Measurements from ENCODE around the gene C19orf33. TPM values are rescaled to one million over a fixed set of nuclear protein-coding genes. Genes with fewer than 3 reads are reported as not detected.

The C19orf33 gene
- total RNA-seq, 2 experiments from 2014 or later, result not detected

- H3K36me3 Mint-ChIP-seq (ENCODE audit: low read depth), result peaks cover 5% of the 10 kb centered on the region
- no peak overlapping the region for H3K27ac Mint-ChIP-seq
- TF ChIP-seq CTCF (IDR thresholded peaks at IDR 0.05), result no peak
- H3K4me1 Mint-ChIP-seq (ENCODE audit: low read depth), result peaks cover 47% of the 10 kb centered on the region
- no peaks in the 10 kb centered on the region for H3K27me3 Mint-ChIP-seq
- intact Hi-C loops (cut with micrococcal nuclease), result loop anchor here (10.0 kb wide), 1 partner anchor 54 kb away; the partner anchor contains the start of gene SPINT2
- DNase-seq (no peak), ATAC-seq (no peak)
- POLR2A ChIA-PET, result interaction anchor here (1.2 to 2.7 kb wide), 2 partner anchors 54 to 66 kb away, joined by 3 to 13 read pairs; partner anchors contain the start of gene SPINT2
- no peaks in the 10 kb centered on the region for H3K9me3 Mint-ChIP-seq
- CTCF ChIA-PET, result interaction anchor here (0.9 to 4.5 kb wide), 6 partner anchors 12 to 85 kb away, joined by 3 to 18 read pairs (median 4); partner anchors contain the start of gene CATSPERG
- peak overlapping the region; percentile 84 for H3K4me3 Mint-ChIP-seq
Observed at GRCh38 chr19:38318660-38319059, 14.6 kb downstream of the C19orf33 start.

GRCh38 chr19:38319421-38320258, 15.6 kb downstream of the C19orf33 start, which contains the start of gene KCNK6:
Gene KCNK6, plus strand, starts transcription at chr19:38319845. Its CDS starts 106 bp downstream, at chr19:38319951.
- H3K27me3 Mint-ChIP-seq, result no peaks in the 10 kb centered on the region
- CTCF ChIA-PET, result interaction anchor here (1.1 to 4.5 kb wide), 5 partner anchors 15 to 105 kb away, joined by 3 to 18 read pairs (median 4); partner anchors contain the start of gene CATSPERG
- peaks cover 5% of the 10 kb centered on the region for H3K36me3 Mint-ChIP-seq (ENCODE audit: low read depth)
- H3K9me3 Mint-ChIP-seq, result no peaks in the 10 kb centered on the region
- ATAC-seq (peak; percentile 5), DNase-seq (peak; percentile 64)
- no peak for TF ChIP-seq CTCF (IDR thresholded peaks at IDR 0.05)
- H3K27ac Mint-ChIP-seq, result peak within 1 kb of the TSS; percentile 52
- POLR2A ChIA-PET, result interaction anchor here (0.7 to 2.7 kb wide), 3 partner anchors 9 to 67 kb away, joined by 3 to 13 read pairs (median 4); partner anchors contain the start of gene SPINT2
- intact Hi-C loops (cut with micrococcal nuclease), result loop anchor here (10.0 kb wide), 1 partner anchor 55 kb away; the partner anchor contains the start of gene SPINT2
- peaks cover 43% of the 10 kb centered on the region for H3K4me1 Mint-ChIP-seq (ENCODE audit: low read depth)
- H3K4me3 Mint-ChIP-seq, result peak within 1 kb of the TSS; percentile 84

- H3K27me3 Mint-ChIP-seq, result no peaks in the 10 kb centered on the region
- TF ChIP-seq CTCF (IDR thresholded peaks at IDR 0.05), result no peak
- intact Hi-C loops (cut with micrococcal nuclease), result no loop called here
- H3K27ac Mint-ChIP-seq, result no peak overlapping the region
- ChIA-PET CTCF (interaction anchor here (0.9 to 4.5 kb wide), 5 partner anchors 44 to 79 kb away, joined by 3 to 18 read pairs (median 4); partner anchors contain the start of gene PPP1R14A), POLR2A (interaction anchor here (0.6 kb wide), 1 partner anchor 309 kb away, joined by 3 read pairs; no protein-coding TSS in a partner anchor)
- peaks cover 38% of the 10 kb centered on the region for H3K4me1 Mint-ChIP-seq (ENCODE audit: low read depth)
- peaks cover 10% of the 10 kb centered on the region for H3K36me3 Mint-ChIP-seq (ENCODE audit: low read depth)
- DNase-seq, result no peak
- no peaks in the 10 kb centered on the region for H3K9me3 Mint-ChIP-seq
- peak overlapping the region; percentile 84 for H3K4me3 Mint-ChIP-seq
- ATAC-seq, result no peak
Observed at GRCh38 chr19:38320969-38321339, 16.9 kb downstream of the C19orf33 start.

GRCh38 chr19:38321646-38322196, 17.7 kb downstream of the C19orf33 start:
- H3K27me3 Mint-ChIP-seq, result no peaks in the 10 kb centered on the region
- no peak for TF ChIP-seq CTCF (IDR thresholded peaks at IDR 0.05)
- peak overlapping the region; percentile 84 for H3K4me3 Mint-ChIP-seq
- H3K27ac Mint-ChIP-seq, result no peak overlapping the region
- ATAC-seq, result no peak
- H3K9me3 Mint-ChIP-seq, result no peaks in the 10 kb centered on the region
- ChIA-PET POLR2A (no interaction called here), CTCF (interaction anchor here (1.6 to 4.5 kb wide), 3 partner anchors 65 to 80 kb away, joined by 3 to 18 read pairs (median 4); partner anchors contain the start of gene PPP1R14A)
- DNase-seq, result no peak
- peaks cover 10% of the 10 kb centered on the region for H3K36me3 Mint-ChIP-seq (ENCODE audit: low read depth)
- intact Hi-C loops (cut with micrococcal nuclease), result no loop called here
- peaks cover 32% of the 10 kb centered on the region for H3K4me1 Mint-ChIP-seq (ENCODE audit: low read depth)
